Esophagus muscularis mucosa (tissue), 4 donors: ENCODE measurements around the gene B3GAT2. TPM values are rescaled to one million over a fixed set of nuclear protein-coding genes. Genes with fewer than 3 reads are reported as not detected.

Source experiments
- DNase-seq: peaks from one replicate; pipeline ENCODE4 v3.0.0-alpha.2; 2017; ENCODE audit errors: extremely low spot score
- H3K27ac ChIP-seq, 4 donors: fragments of 200-600 bp; sonication (generic); replicated peaks in 1 of 4; 1 replicate in 3 of 4; 2 replicates in 1 of 4; pipeline ENCODE4 v1.5.1; 2016 to 2019; ENCODE audit warnings: mild to moderate bottlenecking in 1 of 4
- H3K27me3 ChIP-seq, 4 donors: fragments of 200-600 bp; sonication (generic); one replicate each; pipeline versions ENCODE4 v1.5.1 to v1.6.0; 2016 to 2019
- H3K36me3 ChIP-seq, 4 donors: fragments of 200-600 bp; sonication (generic); one replicate each; pipeline ENCODE4 v1.5.1; 2016 to 2019
- H3K4me1 ChIP-seq, 4 donors: fragments of 200-600 bp; sonication (generic); one replicate each; pipeline ENCODE4 v1.5.1; 2016 to 2019
- H3K4me3 ChIP-seq, 4 donors: fragments of 200-600 bp; sonication (generic); 1 replicate in 2 of 4; 2 replicates in 2 of 4; pipeline ENCODE4 v1.5.1; 2016 to 2019; ENCODE audit warnings: mild to moderate bottlenecking in 4 of 4, moderate library complexity in 1 of 4
- H3K9me3 ChIP-seq, 4 donors: fragments of 200-600 bp; sonication (generic); 1 replicate in 3 of 4; 2 replicates in 1 of 4; pipeline ENCODE4 v1.5.1; 2016 to 2019
- EP300 ChIP-seq: sonication (generic); formaldehyde crosslinking; IDR thresholded peaks from one replicate; pipeline ENCODE4 v1.6.1; 2017; ENCODE audit warnings: antibody characterized with exemption
- POLR2A ChIP-seq: fragments of 450-650 bp; IDR thresholded peaks from one replicate; pipeline ENCODE4 v1.6.1; 2017; ENCODE audit warnings: antibody characterized with exemption, moderate library complexity, mild to moderate bottlenecking, low read depth
- POLR2AphosphoS5 ChIP-seq, 2 donors: sonication (generic); formaldehyde crosslinking; IDR thresholded peaks; one replicate each; pipeline ENCODE4 v1.6.1; 2017; ENCODE audit warnings: antibody characterized with exemption in 2 of 2
- WGBS: methylation state at CpG from one replicate; pipeline ENCODE4 v1.1.5; 2018; 5-methylcytosine and 5-hydroxymethylcytosine counted together
- intact Hi-C: fragments of 100-400 bp; cut with DNase I; formaldehyde crosslinking; loops from one replicate; pipeline ENCODE4 v1.15.1; 2023
- total RNA-seq, 4 donors: library from RNA; depleted of rRNA; stranded (reverse); fragments of >200 nt; gene quantifications; one replicate each; pipeline versions ENCODE4 v1.1.0 to v1.2.1, GENCODE V29; 2016
- TF ChIP-seq, protein P1 (sequence below), 3 experiments: fragments of 200-600 bp in 2 of 3; fragments of 450-650 bp in 1 of 3; sonication (generic) in 2 of 3; IDR thresholded peaks; one replicate each; pipeline ENCODE4 v1.5.1; 2017 to 2019; ENCODE audit warnings: antibody characterized with exemption in 3 of 3, mild to moderate bottlenecking in 2 of 3, moderate library complexity in 1 of 3

Gene B3GAT2
- total RNA-seq, 4 donors from 2014 or later = under 0.01 to 0.13 (median 0.11) TPM; not detected in 1

DNA sequence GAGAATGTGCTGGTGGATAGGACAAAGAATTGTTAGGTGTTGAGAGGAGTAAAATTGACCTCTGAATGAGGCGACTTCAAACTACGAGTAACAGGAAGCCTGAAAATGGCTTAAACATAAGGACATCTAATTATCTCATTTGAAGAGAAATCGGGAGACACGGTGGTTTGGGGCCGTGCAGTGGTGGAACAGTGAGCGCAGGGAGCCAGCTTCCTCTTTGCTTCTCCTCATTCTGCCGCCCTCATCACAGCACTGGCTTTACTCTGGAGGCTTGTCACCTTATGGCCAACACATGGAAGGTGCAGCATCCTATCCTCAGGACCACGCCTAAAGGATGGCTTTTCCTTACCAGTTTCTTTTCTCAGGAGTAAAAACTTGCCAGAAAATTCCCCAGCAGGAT, 114.3 kb downstream of the B3GAT2 start:
- no peak for TF ChIP-seq POLR2A
- TF ChIP-seq EP300 = no peak
- TF ChIP-seq, protein P1, sequence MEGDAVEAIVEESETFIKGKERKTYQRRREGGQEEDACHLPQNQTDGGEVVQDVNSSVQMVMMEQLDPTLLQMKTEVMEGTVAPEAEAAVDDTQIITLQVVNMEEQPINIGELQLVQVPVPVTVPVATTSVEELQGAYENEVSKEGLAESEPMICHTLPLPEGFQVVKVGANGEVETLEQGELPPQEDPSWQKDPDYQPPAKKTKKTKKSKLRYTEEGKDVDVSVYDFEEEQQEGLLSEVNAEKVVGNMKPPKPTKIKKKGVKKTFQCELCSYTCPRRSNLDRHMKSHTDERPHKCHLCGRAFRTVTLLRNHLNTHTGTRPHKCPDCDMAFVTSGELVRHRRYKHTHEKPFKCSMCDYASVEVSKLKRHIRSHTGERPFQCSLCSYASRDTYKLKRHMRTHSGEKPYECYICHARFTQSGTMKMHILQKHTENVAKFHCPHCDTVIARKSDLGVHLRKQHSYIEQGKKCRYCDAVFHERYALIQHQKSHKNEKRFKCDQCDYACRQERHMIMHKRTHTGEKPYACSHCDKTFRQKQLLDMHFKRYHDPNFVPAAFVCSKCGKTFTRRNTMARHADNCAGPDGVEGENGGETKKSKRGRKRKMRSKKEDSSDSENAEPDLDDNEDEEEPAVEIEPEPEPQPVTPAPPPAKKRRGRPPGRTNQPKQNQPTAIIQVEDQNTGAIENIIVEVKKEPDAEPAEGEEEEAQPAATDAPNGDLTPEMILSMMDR (IDR thresholded peaks at IDR 0.05) = no peak
- no peak for TF ChIP-seq POLR2AphosphoS5 (IDR thresholded peaks at IDR 0.05)
- H3K36me3 ChIP-seq = no peaks in the 10 kb centered on the region
- intact Hi-C loops = no loop called here
- H3K27ac ChIP-seq = no peak overlapping the region
- no peak for DNase-seq
- no peaks in the 10 kb centered on the region for H3K9me3 ChIP-seq
- 88% methylated on average over 8 of the region's 8 CpGs for WGBS
- no peak overlapping the region for H3K4me3 ChIP-seq
- peaks cover 0 to 3% (median 0%) of the 10 kb centered on the region in 4 donors for H3K4me1 ChIP-seq
- H3K27me3 ChIP-seq = no peaks in the 10 kb centered on the region

DNA sequence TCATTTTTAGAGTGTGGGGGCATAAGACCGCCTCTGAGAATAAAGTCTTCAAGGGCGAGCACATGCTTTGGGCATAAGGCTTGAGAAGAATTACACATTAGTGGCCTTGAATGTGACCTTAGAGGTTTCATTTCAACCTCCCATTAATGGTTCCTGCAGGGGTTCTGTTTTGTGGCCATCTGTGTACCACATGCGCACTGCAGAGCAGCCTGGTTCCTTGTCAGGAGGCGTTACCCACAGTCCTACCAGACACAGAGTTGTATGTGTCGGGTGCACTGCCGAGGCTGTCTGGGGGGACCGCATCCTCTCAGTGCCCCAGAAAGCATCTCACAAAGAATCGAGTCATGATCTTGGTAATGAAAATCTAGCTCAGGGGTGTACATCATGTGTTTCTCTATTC, 115.7 kb downstream of the B3GAT2 start:
- H3K4me1 ChIP-seq = peaks cover 0 to 3% (median 0%) of the 10 kb centered on the region in 4 donors
- peaks cover 0 to 4% (median 0%) of the 10 kb centered on the region in 4 donors for H3K36me3 ChIP-seq
- no peak overlapping the region for H3K27ac ChIP-seq
- H3K4me3 ChIP-seq = no peak overlapping the region
- no peak for DNase-seq
- TF ChIP-seq POLR2A (no peak), EP300 (no peak), POLR2AphosphoS5 (IDR thresholded peaks at IDR 0.05) (no peak)
- TF ChIP-seq, protein P1 (IDR thresholded peaks at IDR 0.05) = no peak
- intact Hi-C loops = no loop called here
- WGBS = 95% methylated on average over 7 of the region's 8 CpGs
- no peaks in the 10 kb centered on the region for H3K27me3 ChIP-seq
- H3K9me3 ChIP-seq = no peaks in the 10 kb centered on the region

DNA sequence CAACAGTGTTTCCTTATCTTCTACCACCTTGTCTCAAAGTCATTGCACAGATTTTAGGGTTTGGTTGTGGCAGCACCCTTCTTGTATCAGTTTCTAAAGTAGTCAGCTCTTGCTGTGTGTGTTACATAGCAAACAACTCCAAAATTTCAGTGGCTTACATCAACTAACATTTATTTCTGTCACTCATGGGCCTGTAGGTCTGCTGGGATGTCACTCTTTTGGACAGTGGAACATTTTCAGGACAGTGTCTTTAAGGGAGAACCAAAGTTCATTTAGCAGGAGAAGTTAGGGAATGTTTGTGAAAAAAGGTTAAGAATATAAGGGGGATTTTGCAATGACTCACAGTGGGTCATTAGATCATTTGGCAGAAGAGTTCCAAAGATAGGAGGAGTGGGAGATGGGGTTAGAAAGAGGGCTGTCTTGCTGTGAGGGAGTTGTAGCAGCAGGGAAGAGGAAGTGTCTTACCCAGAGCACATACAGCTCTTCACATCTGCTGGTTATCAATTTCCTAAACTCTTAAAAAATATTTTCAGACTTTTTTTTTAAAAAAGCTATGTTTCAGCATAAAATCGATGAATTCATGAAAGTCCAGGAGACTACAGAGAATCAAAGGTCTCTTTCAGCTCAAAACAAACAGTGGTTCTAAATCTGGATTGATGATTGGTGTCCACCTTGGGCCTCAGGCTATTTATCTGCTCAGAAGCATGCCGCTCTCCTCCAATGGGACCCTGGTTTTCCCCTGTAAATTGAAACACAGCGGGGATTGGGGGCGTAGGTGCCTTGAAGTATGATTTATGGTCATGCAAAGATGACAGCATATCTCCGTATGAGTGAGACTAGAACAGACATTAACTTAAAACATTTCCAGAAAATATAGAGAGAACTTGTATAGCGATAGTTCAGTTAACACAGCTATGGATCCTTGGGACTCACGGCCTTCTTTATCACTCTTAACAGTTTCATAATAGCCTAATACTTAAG, 117.3 kb downstream of the B3GAT2 start:
- no peak overlapping the region for H3K4me3 ChIP-seq
- TF ChIP-seq, protein P1 (IDR thresholded peaks at IDR 0.05) = no peak
- no peak overlapping the region for H3K27ac ChIP-seq
- no peaks in the 10 kb centered on the region for H3K27me3 ChIP-seq
- intact Hi-C loops = no loop called here
- no peaks in the 10 kb centered on the region for H3K9me3 ChIP-seq
- 91% methylated on average over 7 of the region's 7 CpGs for WGBS
- DNase-seq = no peak
- H3K4me1 ChIP-seq = no peaks in the 10 kb centered on the region
- H3K36me3 ChIP-seq = peaks cover 0 to 4% (median 0%) of the 10 kb centered on the region in 4 donors

DNA sequence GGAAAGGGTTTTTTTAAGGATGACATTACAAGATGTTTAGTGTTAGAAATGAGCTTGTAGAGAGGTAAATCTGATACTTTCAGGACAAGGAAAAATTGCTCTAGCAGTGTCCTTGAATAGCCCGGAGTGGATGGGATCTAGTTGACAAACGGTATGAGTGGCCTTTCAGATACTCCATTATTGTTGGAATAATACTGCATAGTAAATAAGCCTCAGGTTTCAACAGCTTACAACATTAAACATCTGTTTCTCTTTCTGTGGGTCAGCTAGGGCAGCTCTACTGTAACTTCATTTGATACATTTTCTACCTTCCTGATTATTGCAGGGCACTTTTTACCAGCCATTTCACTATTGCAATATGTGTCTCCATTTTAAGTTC, 118.0 kb downstream of the B3GAT2 start:
- TF ChIP-seq POLR2AphosphoS5 (IDR thresholded peaks at IDR 0.05) = no peak
- TF ChIP-seq POLR2A = no peak
- TF ChIP-seq, protein P1 (IDR thresholded peaks at IDR 0.05) = no peak
- TF ChIP-seq EP300 = no peak
- H3K27me3 ChIP-seq = no peaks in the 10 kb centered on the region
- no peak overlapping the region for H3K27ac ChIP-seq
- intact Hi-C loops = no loop called here
- no peaks in the 10 kb centered on the region for H3K9me3 ChIP-seq
- no peaks in the 10 kb centered on the region for H3K4me1 ChIP-seq
- H3K4me3 ChIP-seq = no peak overlapping the region
- peaks cover 0 to 4% (median 0%) of the 10 kb centered on the region in 4 donors for H3K36me3 ChIP-seq
- 77% methylated on average over 2 of the region's 2 CpGs for WGBS
- no peak for DNase-seq
